Bone marrow (tissue), 2 donors: ENCODE measurements around the gene NDUFA3.
A peak's percentile ranks its signal among the peaks of the same experiment; 100 is the strongest.
"Not testable (repeated sequence)": the region's sequence is repeated elsewhere in the genome, so short reads cannot be mapped to it uniquely, and the experiment has no call there.

Source experiments
- DNase-seq, 2 donors: peaks; one replicate each; lab custom pipeline; 2025; lab: John Stamatoyannopoulos, UW

Gene NDUFA3

GRCh38 chr19:54102421-54103169 lies at the start of gene NDUFA3:
NDUFA3 (plus strand) TSS chr19:54102855; CDS start chr19:54102879, 24 bp downstream.
- DNase-seq: peak; percentile 76 to 98

- DNase-seq: no peak
Observed at GRCh38 chr19:54062643-54063042, 40.0 kb upstream of the NDUFA3 start.

- no peak for DNase-seq
Observed at GRCh38 chr19:54063350-54064116, 39.1 kb upstream of the NDUFA3 start, which contains the start of gene VSTM1. VSTM1 (minus strand) TSS chr19:54063897; CDS start chr19:54063777, 120 bp downstream.

- DNase-seq: no peak
Observed at GRCh38 chr19:54069470-54069869, 33.2 kb upstream of the NDUFA3 start.

GRCh38 chr19:54073829-54074228 lies 28.8 kb upstream of the NDUFA3 start:
- DNase-seq: no peak

- DNase-seq: no peak
Observed at GRCh38 chr19:54074851-54075250, 27.8 kb upstream of the NDUFA3 start.

- peak in 1 of 2 donors; percentile 38 for DNase-seq
Observed at GRCh38 chr19:54077334-54077733, 25.3 kb upstream of the NDUFA3 start.

GRCh38 chr19:54081032-54081431 lies 21.6 kb upstream of the NDUFA3 start, which contains the start of gene TARM1:
TARM1 (minus strand) TSS chr19:54081365; CDS start chr19:54081340, 25 bp downstream.
- no peak for DNase-seq

- DNase-seq: no peak
Observed at GRCh38 chr19:54084410-54084809, 18.2 kb upstream of the NDUFA3 start.

GRCh38 chr19:54094426-54095000 lies 8.1 kb upstream of the NDUFA3 start:
- no peak for DNase-seq

- DNase-seq: no peak
Observed at GRCh38 chr19:54095136-54095858, 7.4 kb upstream of the NDUFA3 start.

GRCh38 chr19:54095859-54096616 lies 6.6 kb upstream of the NDUFA3 start:
- not testable (repeated sequence) for DNase-seq

GRCh38 chr19:54096617-54097106 lies 6.0 kb upstream of the NDUFA3 start:
- DNase-seq: peak; percentile 22 to 67

- no peak for DNase-seq
Observed at GRCh38 chr19:54099190-54099902, 3.3 kb upstream of the NDUFA3 start.

- not testable (repeated sequence) for DNase-seq
Observed at GRCh38 chr19:54099903-54100255, 2.8 kb upstream of the NDUFA3 start.

GRCh38 chr19:54100561-54100960 lies 2.1 kb upstream of the NDUFA3 start, which contains the start of gene OSCAR:
OSCAR (minus strand) TSS chr19:54100803; CDS start chr19:54100792, 11 bp downstream.
- DNase-seq: peak in 1 of 2 donors; percentile 40

- DNase-seq: no peak
Observed at GRCh38 chr19:54104998-54105715, 2.5 kb downstream of the NDUFA3 start.

GRCh38 chr19:54105796-54106195 lies 3.1 kb downstream of the NDUFA3 start:
- no peak for DNase-seq

GRCh38 chr19:54106716-54107115 lies 4.1 kb downstream of the NDUFA3 start:
- no peak for DNase-seq
